Activated naive CD4-positive, alpha-beta T cell treated with anti-CD3 and anti-CD28 coated beads for 36 hours (primary cell): Measurements from ENCODE around the gene LZTS3. TPM values are rescaled to one million over a fixed set of nuclear protein-coding genes. Genes with fewer than 3 reads are reported as not detected.
A peak's percentile ranks its signal among the peaks of the same experiment; 100 is the strongest.
"Not testable (repeated sequence)": the region's sequence is repeated elsewhere in the genome, so short reads cannot be mapped to it uniquely, and the experiment has no call there.

ENCODE experiments used
- CTCF ChIA-PET: fragments of 350-600 bp; sonication (Branson Sonifier 250); formaldehyde crosslinking; loops from one replicate; lab custom pipeline; 2021; ENCODE audit warnings: antibody characterized with exemption; lab: Charles Lee
- DNase-seq: peaks from one replicate; pipeline ENCODE4 v3.0.0-alpha.2; 2020
- H3K27ac Mint-ChIP-seq: one replicate; pipeline ENCODE4 v1.8.0; 2021; ENCODE audit warnings: mild to moderate bottlenecking, mixed read lengths
- H3K27me3 Mint-ChIP-seq: one replicate; pipeline ENCODE4 v1.8.0; 2021; ENCODE audit warnings: low read depth, mixed read lengths
- H3K36me3 Mint-ChIP-seq: one replicate; pipeline ENCODE4 v1.8.0; 2021; ENCODE audit warnings: low read depth, mixed read lengths
- H3K4me1 Mint-ChIP-seq: one replicate; pipeline ENCODE4 v1.8.0; 2021; ENCODE audit warnings: low read depth, mixed read lengths
- H3K4me3 Mint-ChIP-seq: one replicate; pipeline ENCODE4 v1.8.0; 2021; ENCODE audit warnings: mild to moderate bottlenecking, moderate library complexity, mixed read lengths
- H3K9me3 Mint-ChIP-seq: one replicate; pipeline ENCODE4 v1.8.0; 2021; ENCODE audit warnings: mixed read lengths
- intact Hi-C: fragments of 100-400 bp; cut with micrococcal nuclease; formaldehyde crosslinking; loops from one replicate; pipeline ENCODE4 v1.15.1; 2023
- total RNA-seq, 2 experiments: library from RNA; stranded (reverse); gene quantifications; one replicate each; pipeline ENCODE4 v1.2.3, GENCODE V29; 2021

LZTS3 gene
- total RNA-seq, 2 experiments from 2014 or later: 1.2 to 1.4 TPM

- CTCF ChIA-PET: no interaction called here
- no peak for DNase-seq
- Mint-ChIP-seq H3K4me3 (no peak overlapping the region), H3K27ac (no peak overlapping the region), H3K4me1 (no peaks in the 10 kb centered on the region), H3K27me3 (no peaks in the 10 kb centered on the region), H3K36me3 (peaks cover 19% of the 10 kb centered on the region), H3K9me3 (no peaks in the 10 kb centered on the region)
- intact Hi-C loops: no loop called here
These were observed 15.6 kb upstream of the LZTS3 start for GRCh38 chr20:3188823-3189413.

- CTCF ChIA-PET: not testable (repeated sequence)
These were observed 14.5 kb upstream of the LZTS3 start for GRCh38 chr20:3187861-3188260.

DNA sequence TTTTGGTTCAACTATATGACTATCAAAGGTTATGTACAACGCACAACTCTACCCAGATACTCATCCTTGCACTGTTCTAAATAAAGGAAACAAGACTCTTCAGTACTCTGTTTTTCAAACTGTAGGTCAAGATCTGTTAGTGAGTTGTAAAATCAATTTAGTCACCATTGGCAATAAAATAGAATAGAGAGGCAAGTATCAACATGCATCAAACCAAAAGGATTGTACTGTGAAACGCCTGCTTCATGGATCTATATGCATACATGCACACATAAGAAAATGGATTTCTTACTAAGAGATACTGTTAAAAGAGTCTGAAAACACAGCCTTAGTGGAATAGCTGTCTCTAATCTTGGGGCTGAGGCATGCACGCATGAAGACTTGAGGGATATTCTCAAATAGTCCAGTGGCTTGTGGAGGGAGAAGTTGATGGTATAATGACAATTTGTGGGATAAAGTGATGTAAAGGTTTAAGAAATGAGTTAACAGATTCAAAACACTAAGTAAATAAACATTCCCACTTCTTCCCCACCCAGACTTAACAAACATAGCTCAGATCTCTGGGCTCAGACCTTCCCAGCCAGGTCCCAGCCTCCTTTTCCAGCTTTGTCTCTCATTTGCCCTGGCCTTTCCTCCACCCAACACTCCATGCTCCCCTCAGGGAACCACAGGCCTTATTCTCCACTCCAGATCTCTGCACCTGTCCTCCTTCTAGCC lies 10.7 kb upstream of the LZTS3 start:
- CTCF ChIA-PET: interaction anchor here (0.7 to 1.2 kb wide), 2 partner anchors 9 to 130 kb away, joined by 3 read pairs; no protein-coding TSS in a partner anchor
- H3K9me3 Mint-ChIP-seq: no peaks in the 10 kb centered on the region
- no peak for DNase-seq
- no peak overlapping the region for H3K4me3 Mint-ChIP-seq
- peaks cover 3% of the 10 kb centered on the region for H3K36me3 Mint-ChIP-seq
- H3K27me3 Mint-ChIP-seq: no peaks in the 10 kb centered on the region
- no peaks in the 10 kb centered on the region for H3K4me1 Mint-ChIP-seq
- intact Hi-C loops: no loop called here
- no peak overlapping the region for H3K27ac Mint-ChIP-seq

More at GRCh38 chr20:3187861-3188260, 14.5 kb upstream of the LZTS3 start:
- H3K4me1 Mint-ChIP-seq, H3K4me3 Mint-ChIP-seq, DNase-seq, H3K9me3 Mint-ChIP-seq, intact Hi-C loops, H3K27ac Mint-ChIP-seq, H3K27me3 Mint-ChIP-seq: not testable (repeated sequence)
- peaks cover 19% of the 10 kb centered on the region for H3K36me3 Mint-ChIP-seq

DNA sequence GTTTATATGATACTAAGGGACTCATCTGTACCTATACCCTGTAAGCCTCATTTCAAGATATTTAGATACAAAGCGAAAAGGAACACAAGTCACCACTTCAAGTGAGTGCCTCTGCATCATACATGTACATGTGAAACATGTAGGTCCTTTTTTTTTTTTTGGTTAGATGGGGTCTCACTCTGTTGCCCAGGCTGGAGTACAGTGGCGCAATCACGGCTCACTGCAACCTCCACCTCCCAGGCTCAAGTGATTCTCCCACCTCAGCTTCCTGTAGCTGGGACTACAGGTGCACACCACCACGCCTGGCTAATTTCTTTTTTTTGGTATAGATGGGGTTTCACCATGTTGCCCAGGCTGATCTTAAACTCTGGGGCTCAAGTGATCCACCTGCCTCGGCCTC lies 9.1 kb upstream of the LZTS3 start:
- H3K36me3 Mint-ChIP-seq, H3K4me3 Mint-ChIP-seq, H3K27me3 Mint-ChIP-seq, H3K4me1 Mint-ChIP-seq, intact Hi-C loops, DNase-seq, H3K27ac Mint-ChIP-seq, CTCF ChIA-PET, H3K9me3 Mint-ChIP-seq: not testable (repeated sequence)

GRCh38 chr20:3181270-3181669 lies 7.9 kb upstream of the LZTS3 start:
- intact Hi-C loops: no loop called here
- peaks cover 1% of the 10 kb centered on the region for H3K36me3 Mint-ChIP-seq
- H3K4me1 Mint-ChIP-seq: no peaks in the 10 kb centered on the region
- no peak for DNase-seq
- no peaks in the 10 kb centered on the region for H3K9me3 Mint-ChIP-seq
- no peak overlapping the region for H3K27ac Mint-ChIP-seq
- CTCF ChIA-PET: interaction anchor here (0.6 kb wide), 1 partner anchor 1776 kb away, joined by 3 read pairs; no protein-coding TSS in a partner anchor
- H3K4me3 Mint-ChIP-seq: no peak overlapping the region
- no peaks in the 10 kb centered on the region for H3K27me3 Mint-ChIP-seq

- no peak overlapping the region for H3K27ac Mint-ChIP-seq
These were observed 7.0 kb upstream of the LZTS3 start for GRCh38 chr20:3180319-3180718.

GRCh38 chr20:3177746-3178485 lies 4.6 kb upstream of the LZTS3 start:
- DNase-seq: no peak
- Mint-ChIP-seq H3K4me3 (no peak overlapping the region), H3K27me3 (peaks cover 9% of the 10 kb centered on the region), H3K4me1 (peaks cover 7% of the 10 kb centered on the region), H3K27ac (no peak overlapping the region), H3K36me3 (no peaks in the 10 kb centered on the region), H3K9me3 (no peaks in the 10 kb centered on the region)
- CTCF ChIA-PET: no interaction called here
- intact Hi-C loops: no loop called here

More at GRCh38 chr20:3180319-3180718, 7.0 kb upstream of the LZTS3 start:
- Mint-ChIP-seq H3K4me1 (no peaks in the 10 kb centered on the region), H3K36me3 (no peaks in the 10 kb centered on the region), H3K9me3 (no peaks in the 10 kb centered on the region), H3K27me3 (no peaks in the 10 kb centered on the region), H3K4me3 (no peak overlapping the region)
- intact Hi-C loops: no loop called here
- no peak for DNase-seq
- CTCF ChIA-PET: no interaction called here

- Mint-ChIP-seq H3K9me3 (no peaks in the 10 kb centered on the region), H3K27ac (no peak overlapping the region), H3K4me1 (peaks cover 12% of the 10 kb centered on the region), H3K27me3 (peaks cover 9% of the 10 kb centered on the region), H3K4me3 (no peak overlapping the region), H3K36me3 (no peaks in the 10 kb centered on the region)
- intact Hi-C loops: no loop called here
- no peak for DNase-seq
- CTCF ChIA-PET: interaction anchor here (0.9 kb wide), 1 partner anchor 9 kb away, joined by 3 read pairs; no protein-coding TSS in a partner anchor
These were observed 1.9 kb upstream of the LZTS3 start for GRCh38 chr20:3175270-3175669.

GRCh38 chr20:3174442-3175261 lies 1.3 kb upstream of the LZTS3 start:
- no peaks in the 10 kb centered on the region for H3K9me3 Mint-ChIP-seq
- H3K27me3 Mint-ChIP-seq: peaks cover 9% of the 10 kb centered on the region
- no peak for DNase-seq
- intact Hi-C loops: loop anchor here (1.0 to 5.0 kb wide), 2 partner anchors 30 to 57 kb away; partner anchors contain the start of gene DDRGK1
- no peak overlapping the region for H3K27ac Mint-ChIP-seq
- H3K36me3 Mint-ChIP-seq: no peaks in the 10 kb centered on the region
- H3K4me1 Mint-ChIP-seq: peaks cover 12% of the 10 kb centered on the region
- peak overlapping the region; percentile 83 for H3K4me3 Mint-ChIP-seq
- CTCF ChIA-PET: interaction anchor here (0.9 kb wide), 1 partner anchor 10 kb away, joined by 3 read pairs; no protein-coding TSS in a partner anchor

GRCh38 chr20:3173610-3174441 lies 477 bp upstream of the LZTS3 start:
- intact Hi-C loops: loop anchor here (1.0 to 5.0 kb wide), 3 partner anchors 17 to 57 kb away; partner anchors contain the start of gene DDRGK1
- H3K36me3 Mint-ChIP-seq: no peaks in the 10 kb centered on the region

More at GRCh38 chr20:3173610-3174441, 477 bp upstream of the LZTS3 start:
- H3K9me3 Mint-ChIP-seq: no peaks in the 10 kb centered on the region
- H3K4me1 Mint-ChIP-seq: peaks cover 12% of the 10 kb centered on the region
- no peak overlapping the region for H3K27ac Mint-ChIP-seq
- DNase-seq: peak; percentile 89
- H3K27me3 Mint-ChIP-seq: peaks cover 11% of the 10 kb centered on the region
- peak overlapping the region; percentile 83 for H3K4me3 Mint-ChIP-seq
- CTCF ChIA-PET: interaction anchor here (0.5 to 0.7 kb wide), 2 partner anchors 55 to 120 kb away, joined by 3 read pairs; no protein-coding TSS in a partner anchor
